GM12874 (cell line): Measurements from ENCODE around the gene ACACA.

ENCODE experiments used
- CTCF ChIP-seq: IDR thresholded peaks from 2 replicates; pipeline ENCODE4 v1.5.1; 2011; ENCODE audit warnings: low read depth, mild to moderate bottlenecking, control low read depth, low read length, moderate library complexity; ENCODE audit not compliant: insufficient read depth

Gene ACACA

GRCh38 chr17:37255432-37255831, 151.2 kb downstream of the ACACA start:
- TF ChIP-seq CTCF: no peak

- TF ChIP-seq CTCF: no peak
These were observed 158.8 kb downstream of the ACACA start for GRCh38 chr17:37247825-37248224.

- no peak for TF ChIP-seq CTCF
These were observed 160.6 kb downstream of the ACACA start for GRCh38 chr17:37246085-37246484.

DNA sequence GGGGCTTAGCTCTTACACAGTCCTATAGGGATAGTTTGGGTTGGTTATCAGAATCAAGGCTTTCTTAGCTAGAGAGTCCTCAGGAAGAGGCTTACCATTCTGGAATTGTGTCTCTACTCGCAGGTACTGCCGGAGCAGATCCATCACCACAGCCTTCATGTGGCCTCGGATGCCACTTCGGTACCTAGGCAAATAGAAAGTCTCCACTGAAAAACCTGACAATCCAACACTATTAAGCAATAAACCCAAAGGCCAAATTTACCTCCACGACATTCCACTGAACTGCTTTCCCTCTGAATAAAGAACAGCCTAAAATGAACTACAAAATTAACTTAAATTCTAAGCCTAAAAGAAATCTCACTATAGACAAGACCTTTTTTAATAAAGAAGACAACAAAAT, 166.3 kb downstream of the ACACA start:
- TF ChIP-seq CTCF: no peak

DNA sequence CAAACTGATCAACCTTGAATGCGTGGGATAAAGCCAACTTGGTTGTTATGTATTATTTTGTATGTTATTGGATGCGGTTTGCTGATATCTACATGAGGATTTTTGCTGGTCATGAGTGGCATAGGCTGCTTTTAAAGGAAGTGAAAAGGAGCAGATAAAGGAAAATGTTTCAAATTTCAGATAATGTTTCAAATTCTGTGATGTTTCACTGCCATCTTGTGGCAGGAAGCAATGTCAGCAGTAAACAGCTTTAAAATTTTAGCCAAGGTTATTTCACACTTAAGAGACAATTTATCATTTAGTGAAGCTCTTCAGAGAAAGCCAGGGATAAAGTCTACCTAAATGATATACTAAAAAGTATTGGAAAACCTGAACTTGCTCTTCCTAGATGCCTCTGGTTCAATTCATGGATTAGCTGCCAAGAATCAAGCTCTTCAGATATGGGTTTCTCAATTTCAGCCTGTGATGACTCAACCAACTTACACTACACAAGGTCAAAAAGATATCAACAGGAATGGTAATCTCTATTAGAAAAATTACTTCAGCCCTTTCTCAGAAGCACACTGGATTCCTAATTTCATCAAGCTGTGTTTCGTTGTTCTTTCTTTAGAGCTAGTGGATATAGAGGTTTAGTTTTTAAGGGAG, 166.8 kb downstream of the ACACA start:
- peak; percentile 41; the same call in 1 of the 2 replicates for TF ChIP-seq CTCF

DNA sequence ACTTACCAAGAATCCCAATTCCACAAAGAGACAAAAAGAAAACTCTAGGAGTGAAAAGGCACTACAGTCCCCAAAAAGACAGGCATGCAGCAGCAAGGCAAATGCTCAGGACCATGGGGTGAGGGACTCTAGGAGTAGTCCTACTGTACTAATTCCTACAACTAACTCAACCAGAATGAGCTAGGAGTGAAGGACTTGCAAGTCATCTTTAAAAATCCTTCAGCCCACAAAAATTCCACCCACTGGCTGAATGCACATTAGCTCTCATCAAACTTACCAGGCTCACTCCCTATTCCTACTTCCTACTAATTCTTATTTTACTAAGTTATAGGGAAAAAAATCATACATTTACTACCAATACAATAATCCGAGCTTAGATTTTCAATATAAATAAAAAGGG, 172.5 kb downstream of the ACACA start:
- TF ChIP-seq CTCF: no peak

GRCh38 chr17:37233036-37233435, 173.6 kb downstream of the ACACA start:
- TF ChIP-seq CTCF: no peak
